BJ (cell line): ENCODE results near the gene ZBTB44. TPM values are rescaled to one million over a fixed set of nuclear protein-coding genes. Genes with fewer than 3 reads are reported as not detected.
"Not testable (repeated sequence)": the region's sequence is repeated elsewhere in the genome, so short reads cannot be mapped to it uniquely, and the experiment has no call there.

Experiments used
- CTCF ChIA-PET: fragments of 350-600 bp; formaldehyde crosslinking; extraction: SDS; loops from one replicate; lab custom pipeline; 2021; ENCODE audit warnings: antibody characterized with exemption, inconsistent platforms; lab: Yijun Ruan, JAX
- POLR2A ChIA-PET: fragments of 300-600 bp; sonication (Branson Sonifier 250); formaldehyde crosslinking; extraction: SDS; loops from one replicate; lab custom pipeline; 2021; ENCODE audit warnings: antibody characterized with exemption; lab: Charles Lee
- DNase-seq: peaks from one replicate; pipeline ENCODE4 v3.0.0-alpha.2; 2011; ENCODE audit warnings: low read depth
- H3K27me3 ChIP-seq: 2 replicates; pipeline ENCODE4 v1.6.0; 2011; ENCODE audit warnings: low read length; ENCODE audit not compliant: control insufficient read depth, insufficient read depth
- H3K36me3 ChIP-seq: 2 replicates; pipeline ENCODE4 v1.5.1; 2011; ENCODE audit warnings: low read length; ENCODE audit not compliant: control insufficient read depth, insufficient read depth
- H3K4me3 ChIP-seq: 2 replicates; pipeline ENCODE4 v1.5.1; 2011; ENCODE audit warnings: low read depth, mild to moderate bottlenecking, control low read depth, low read length
- polyA plus RNA-seq: library from polyadenylated mRNA; depleted of rRNA; stranded (reverse); fragments of >200 nt; gene quantifications from 2 replicates; pipeline ENCODE4 v1.2.3, GENCODE V29; 2011
- TF ChIP-seq, protein P1 (sequence below): IDR thresholded peaks from 2 replicates; pipeline ENCODE4 v1.5.1; 2011; ENCODE audit warnings: low read depth, mild to moderate bottlenecking, control low read depth, inconsistent platforms, low read length, moderate library complexity; ENCODE audit not compliant: insufficient read depth

Gene ZBTB44
- polyA plus RNA-seq, 1 experiment = 11.5 TPM

DNA sequence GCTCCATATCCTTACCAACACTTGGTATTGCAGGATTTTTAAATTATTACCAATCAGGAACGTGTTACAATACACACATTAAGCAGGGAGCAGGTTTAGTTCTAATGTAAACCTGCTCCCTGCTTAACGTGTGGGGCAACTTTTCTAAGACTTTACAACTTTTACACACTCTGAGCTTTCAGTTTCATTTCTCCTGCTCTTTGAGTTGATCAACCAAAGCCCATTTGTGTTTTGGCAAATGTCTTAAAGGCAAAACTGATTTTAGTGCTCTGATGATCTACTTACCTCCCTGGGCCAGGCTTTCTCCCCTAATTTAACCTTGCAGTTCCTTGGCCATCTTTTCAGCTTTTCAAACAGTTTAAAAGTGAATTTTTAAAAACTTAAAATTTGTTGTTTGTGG, 70.9 kb downstream of the ZBTB44 start:
- DNase-seq = no peak
- H3K36me3 ChIP-seq = no peaks in the 10 kb centered on the region
- CTCF ChIA-PET = no interaction called here
- no peak overlapping the region for H3K4me3 ChIP-seq
- TF ChIP-seq, protein P1, sequence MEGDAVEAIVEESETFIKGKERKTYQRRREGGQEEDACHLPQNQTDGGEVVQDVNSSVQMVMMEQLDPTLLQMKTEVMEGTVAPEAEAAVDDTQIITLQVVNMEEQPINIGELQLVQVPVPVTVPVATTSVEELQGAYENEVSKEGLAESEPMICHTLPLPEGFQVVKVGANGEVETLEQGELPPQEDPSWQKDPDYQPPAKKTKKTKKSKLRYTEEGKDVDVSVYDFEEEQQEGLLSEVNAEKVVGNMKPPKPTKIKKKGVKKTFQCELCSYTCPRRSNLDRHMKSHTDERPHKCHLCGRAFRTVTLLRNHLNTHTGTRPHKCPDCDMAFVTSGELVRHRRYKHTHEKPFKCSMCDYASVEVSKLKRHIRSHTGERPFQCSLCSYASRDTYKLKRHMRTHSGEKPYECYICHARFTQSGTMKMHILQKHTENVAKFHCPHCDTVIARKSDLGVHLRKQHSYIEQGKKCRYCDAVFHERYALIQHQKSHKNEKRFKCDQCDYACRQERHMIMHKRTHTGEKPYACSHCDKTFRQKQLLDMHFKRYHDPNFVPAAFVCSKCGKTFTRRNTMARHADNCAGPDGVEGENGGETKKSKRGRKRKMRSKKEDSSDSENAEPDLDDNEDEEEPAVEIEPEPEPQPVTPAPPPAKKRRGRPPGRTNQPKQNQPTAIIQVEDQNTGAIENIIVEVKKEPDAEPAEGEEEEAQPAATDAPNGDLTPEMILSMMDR = no peak
- H3K27me3 ChIP-seq = no peaks in the 10 kb centered on the region
- POLR2A ChIA-PET = no interaction called here

DNA sequence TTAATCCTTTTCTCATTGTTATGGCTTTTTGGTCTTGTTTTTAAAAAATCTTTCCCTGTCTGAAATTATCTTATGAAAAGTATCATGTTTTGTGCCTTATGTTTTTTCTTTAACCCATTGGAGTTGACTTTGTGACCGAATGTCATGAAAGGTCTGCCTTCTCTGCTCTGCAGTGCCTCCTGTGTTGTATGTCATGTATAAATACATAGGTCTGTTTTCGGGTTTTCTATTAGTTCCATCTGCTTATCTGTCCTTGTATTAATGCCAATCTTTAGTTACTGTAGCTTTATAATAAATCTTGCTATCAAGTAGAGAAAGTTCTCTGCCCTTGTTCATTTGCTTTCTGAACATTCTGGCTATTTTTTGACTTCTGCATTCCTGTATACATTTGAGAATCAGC, 73.0 kb downstream of the ZBTB44 start:
- DNase-seq = no peak
- ChIA-PET POLR2A (no interaction called here), CTCF (interaction anchor here (1.0 to 1.2 kb wide), 2 partner anchors 20 to 29 kb away, joined by 3 read pairs; no protein-coding TSS in a partner anchor)
- TF ChIP-seq, protein P1 = no peak
- H3K27me3 ChIP-seq = no peaks in the 10 kb centered on the region
- no peak overlapping the region for H3K4me3 ChIP-seq
- no peaks in the 10 kb centered on the region for H3K36me3 ChIP-seq

DNA sequence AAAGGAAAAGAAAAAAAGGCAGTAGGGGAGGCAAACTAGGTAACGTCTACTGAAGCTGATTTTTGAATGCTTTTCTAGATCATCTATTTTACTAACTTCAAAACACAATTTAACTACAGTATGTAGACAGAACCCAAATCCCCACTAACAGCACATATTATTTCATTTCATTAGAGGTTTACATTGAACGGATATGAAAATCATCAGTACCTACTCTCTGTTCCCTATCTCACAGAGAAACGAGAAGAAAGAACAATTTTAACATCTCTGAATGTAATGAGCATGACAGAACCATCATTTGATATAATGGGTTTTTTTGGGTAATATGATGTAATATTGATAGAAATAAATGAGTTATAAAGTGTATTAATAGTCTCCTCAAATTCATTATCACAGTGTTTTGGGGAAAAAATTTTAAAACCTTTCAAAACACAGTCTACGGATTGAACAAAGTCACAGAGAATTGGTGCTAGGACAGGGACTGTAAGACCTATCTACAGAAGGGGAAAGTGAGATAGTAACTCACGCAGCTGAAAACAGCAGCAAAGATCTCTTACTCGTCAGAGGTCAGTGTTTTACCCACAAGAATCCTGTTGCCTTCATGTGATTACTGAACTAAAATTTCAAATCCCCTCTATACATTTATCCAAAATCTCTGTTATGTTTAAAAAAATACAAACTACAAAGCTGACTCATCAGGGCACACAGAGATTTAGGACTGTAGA, 77.3 kb downstream of the ZBTB44 start:
- Histone ChIP-seq H3K36me3 (no peaks in the 10 kb centered on the region), H3K4me3 (no peak overlapping the region), H3K27me3 (no peaks in the 10 kb centered on the region)
- ChIA-PET CTCF (no interaction called here), POLR2A (no interaction called here)
- DNase-seq = no peak
- TF ChIP-seq, protein P1 = no peak

DNA sequence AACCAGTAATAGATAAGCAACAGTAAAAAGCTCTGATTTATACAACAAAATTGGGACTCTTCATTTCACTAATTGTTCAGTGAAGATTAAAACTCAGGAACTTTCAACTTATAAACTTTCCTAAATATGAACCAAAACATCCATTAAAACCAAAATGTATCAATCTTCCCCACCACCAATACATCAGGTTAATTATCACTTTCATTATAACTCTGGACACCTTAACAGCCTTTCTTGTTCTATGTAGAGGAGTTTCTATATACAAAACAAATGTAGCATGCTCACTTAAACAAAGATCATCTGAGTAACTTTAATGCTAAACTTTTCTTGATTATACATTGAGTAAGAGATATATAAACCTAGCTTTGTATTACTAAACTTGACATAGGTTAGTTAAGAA, 80.4 kb downstream of the ZBTB44 start:
- H3K4me3 ChIP-seq = no peak overlapping the region

DNA sequence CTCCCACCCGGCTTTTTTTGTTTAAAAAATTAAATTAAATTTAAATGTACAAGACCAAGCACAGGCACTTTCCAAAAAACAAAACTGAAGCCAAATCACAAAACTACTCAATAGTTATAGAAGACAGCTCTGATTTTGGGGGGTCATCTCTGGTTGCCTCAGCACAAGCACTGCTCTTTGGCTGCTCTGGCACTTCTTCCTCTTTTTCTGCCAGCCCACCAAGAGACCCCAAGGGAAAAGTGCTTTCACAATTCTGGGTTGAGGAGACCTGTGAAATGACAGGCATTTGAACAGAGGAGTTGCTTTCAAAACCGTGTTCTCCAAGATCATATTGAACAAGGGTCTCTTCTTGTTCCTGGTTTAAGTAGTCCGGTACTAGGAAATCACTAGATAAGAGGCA, 80.8 kb downstream of the ZBTB44 start:
- H3K36me3 ChIP-seq, CTCF ChIA-PET, H3K4me3 ChIP-seq, DNase-seq, POLR2A ChIA-PET, H3K27me3 ChIP-seq: not testable (repeated sequence)

More for the DNA sequence above, 80.4 kb downstream of the ZBTB44 start:
- DNase-seq = no peak
- Histone ChIP-seq H3K36me3 (no peaks in the 10 kb centered on the region), H3K27me3 (no peaks in the 10 kb centered on the region)
- CTCF ChIA-PET = no interaction called here
- TF ChIP-seq, protein P1 = no peak
- POLR2A ChIA-PET = no interaction called here

DNA sequence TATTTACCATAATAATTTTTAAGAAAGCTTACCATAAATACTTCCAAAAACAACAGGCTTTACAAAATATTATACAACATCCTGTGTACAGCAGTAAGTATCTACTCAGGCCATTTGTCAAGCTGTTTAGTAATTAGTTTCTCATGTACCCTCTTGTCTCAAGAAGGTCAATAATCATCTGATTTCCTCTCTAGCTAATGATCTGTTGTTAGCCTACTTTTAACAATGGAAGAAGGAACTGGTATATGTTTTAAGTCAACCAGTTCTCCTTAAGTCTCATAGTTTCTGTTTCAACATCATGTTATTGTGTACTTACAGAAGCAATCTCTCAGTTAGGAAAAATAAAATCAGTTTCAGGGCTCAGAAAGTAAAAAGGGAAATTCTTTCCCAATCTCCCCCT, 81.2 kb downstream of the ZBTB44 start:
- H3K36me3 ChIP-seq, H3K4me3 ChIP-seq, CTCF ChIA-PET, DNase-seq, POLR2A ChIA-PET, H3K27me3 ChIP-seq: not testable (repeated sequence)
